IMR-90 (cell line): ENCODE results near the gene CCSER1. TPM values are rescaled to one million over a fixed set of nuclear protein-coding genes. Genes with fewer than 3 reads are reported as not detected.

Source experiments
- ATAC-seq: fragments of 200-7000 bp; cut with Tn5 transposase; 2 replicates; pipeline ENCODE4 v1.9.1; 2020; ENCODE audit warnings: low read depth, mild to moderate bottlenecking, moderate library complexity
- BruUV-seq: library from RNA; stranded (reverse); fragments of 400-500 nt; replicated peaks from 2 replicates; lab custom pipeline; 2021; lab: Mats Ljungman, UMichigan
- CTCF ChIA-PET: fragments of 300-600 bp; formaldehyde crosslinking; extraction: SDS; loops from one replicate; lab custom pipeline; 2021; ENCODE audit warnings: antibody characterized with exemption; lab: Yijun Ruan, JAX
- POLR2A ChIA-PET: fragments of 300-600 bp; sonication (Branson Sonifier 250); formaldehyde crosslinking; loops from one replicate; lab custom pipeline; 2022; ENCODE audit warnings: antibody characterized with exemption; ENCODE audit not compliant: unreplicated experiment; lab: Charles Lee
- DNase-seq: peaks from one replicate; pipeline ENCODE4 v3.0.0; 2013
- H2AFZ ChIP-seq: replicated peaks from 2 replicates; pipeline ENCODE3; 2013; ENCODE audit warnings: low read length, mild to moderate bottlenecking; ENCODE audit not compliant: poor library complexity
- H2AK5ac ChIP-seq: 2 replicates; pipeline ENCODE4 v1.6.1; 2013; ENCODE audit warnings: low read depth, low read length, inconsistent platforms
- H2AK9ac ChIP-seq: replicated peaks from 2 replicates; pipeline ENCODE3; 2013; ENCODE audit warnings: mild to moderate bottlenecking, low read depth, low read length, moderate library complexity; ENCODE audit not compliant: poor library complexity
- H2BK120ac ChIP-seq: 2 replicates; pipeline ENCODE4 v1.6.1; 2013; ENCODE audit warnings: low read depth, low read length, inconsistent platforms
- H2BK15ac ChIP-seq: 3 replicates; pipeline ENCODE4 v1.6.1; 2013; ENCODE audit warnings: low read depth, low read length, inconsistent platforms
- H2BK20ac ChIP-seq: 2 replicates; pipeline ENCODE4 v1.6.1; 2013; ENCODE audit warnings: low read depth, mild to moderate bottlenecking, inconsistent platforms, low read length, moderate library complexity
- H2BK5ac ChIP-seq: 2 replicates; pipeline ENCODE4 v1.6.1; 2013; ENCODE audit warnings: mild to moderate bottlenecking, low read depth, low read length, inconsistent platforms; ENCODE audit not compliant: poor library complexity, severe bottlenecking
- H3K14ac ChIP-seq: replicated peaks from 2 replicates; pipeline ENCODE4 v1.6.1; 2013; ENCODE audit warnings: low read depth, low read length, inconsistent platforms
- H3K18ac ChIP-seq: 2 replicates; pipeline ENCODE4 v1.6.1; 2013; ENCODE audit warnings: low read depth, low read length, control low read depth
- H3K23ac ChIP-seq: 2 replicates; pipeline ENCODE4 v1.6.1; 2013; ENCODE audit warnings: low read depth, low read length, inconsistent platforms
- H3K27ac ChIP-seq: 2 replicates; pipeline ENCODE4 v1.5.1; 2013; ENCODE audit warnings: mild to moderate bottlenecking, control low read depth, low read length; ENCODE audit not compliant: insufficient read depth
- H3K27me3 ChIP-seq: 2 replicates; pipeline ENCODE4 v1.6.1; 2013; ENCODE audit warnings: low read length; ENCODE audit not compliant: control insufficient read depth, insufficient read depth
- H3K36me3 ChIP-seq: 2 replicates; pipeline ENCODE4 v1.6.1; 2013; ENCODE audit warnings: low read length, mixed read lengths; ENCODE audit not compliant: control insufficient read depth, insufficient read depth
- H3K4ac ChIP-seq: 2 replicates; pipeline ENCODE4 v1.6.1; 2013; ENCODE audit warnings: low read depth, low read length, inconsistent platforms
- H3K4me1 ChIP-seq: 2 replicates; pipeline ENCODE4 v1.6.1; 2013; ENCODE audit warnings: low read length, mixed read lengths; ENCODE audit not compliant: control insufficient read depth, insufficient read depth
- H3K4me2 ChIP-seq: 2 replicates; pipeline ENCODE4 v1.6.1; 2013; ENCODE audit warnings: low read depth, mild to moderate bottlenecking, control low read depth, low read length, moderate library complexity
- H3K4me3 ChIP-seq: 2 replicates; pipeline ENCODE4 v1.5.1; 2013; ENCODE audit warnings: low read depth, mild to moderate bottlenecking, control low read depth, low read length, moderate library complexity; ENCODE audit not compliant: insufficient read depth
- H3K56ac ChIP-seq: 2 replicates; pipeline ENCODE4 v1.6.1; 2013; ENCODE audit warnings: low read length, inconsistent platforms; ENCODE audit not compliant: insufficient read depth; ENCODE audit errors: extremely low read depth
- H3K79me1 ChIP-seq, 2 experiments: 2 replicates each; pipeline ENCODE4 v1.6.1; 2013; ENCODE audit warnings: low read length in 2 of 2, inconsistent platforms in 1 of 2, low read depth in 1 of 2
- H3K9ac ChIP-seq: 2 replicates; pipeline ENCODE4 v1.6.1; 2013; ENCODE audit warnings: low read depth, low read length, control low read depth
- H3K9me1 ChIP-seq: 2 replicates; pipeline ENCODE4 v1.6.1; 2013; ENCODE audit warnings: low read length, inconsistent platforms; ENCODE audit not compliant: insufficient read depth
- H3K9me3 ChIP-seq: 2 replicates; pipeline ENCODE4 v1.6.1; 2013; ENCODE audit warnings: low read length; ENCODE audit not compliant: control insufficient read depth, insufficient read depth
- H4K20me1 ChIP-seq: 2 replicates; pipeline ENCODE4 v1.6.1; 2013; ENCODE audit warnings: low read length, inconsistent platforms; ENCODE audit not compliant: insufficient read depth
- H4K5ac ChIP-seq: 2 replicates; pipeline ENCODE4 v1.6.1; 2013; ENCODE audit warnings: mild to moderate bottlenecking, low read depth, low read length, control low read depth
- H4K8ac ChIP-seq, 2 experiments: 2 replicates each; pipeline ENCODE4 v1.6.1; 2013; ENCODE audit warnings: low read depth in 2 of 2, low read length in 2 of 2, control low read depth in 1 of 2, inconsistent platforms in 1 of 2
- H4K91ac ChIP-seq: 2 replicates; pipeline ENCODE4 v1.6.1; 2013; ENCODE audit warnings: low read depth, low read length, inconsistent platforms; ENCODE audit not compliant: insufficient read depth
- BHLHE40 ChIP-seq: fragments of 150-350 bp; IDR thresholded peaks from 2 replicates; pipeline ENCODE4 v1.6.1; 2016; ENCODE audit warnings: mild to moderate bottlenecking, low read depth, low read length
- CEBPB ChIP-seq: IDR thresholded peaks from 2 replicates; pipeline ENCODE4 v1.6.1; 2012; ENCODE audit warnings: low read depth, low read length, improper control_type of control experiment
- CHD1 ChIP-seq: IDR thresholded peaks from 2 replicates; pipeline ENCODE4 v1.6.1; 2012; ENCODE audit warnings: low read depth, low read length, improper control_type of control experiment
- CTCF ChIP-seq: conservative IDR thresholded peaks from 2 replicates; pipeline ENCODE4 v1.5.1; 2012; ENCODE audit warnings: mild to moderate bottlenecking, low read depth, low read length, improper control_type of control experiment
- ELK1 ChIP-seq: fragments of 150-350 bp; IDR thresholded peaks from 2 replicates; pipeline ENCODE4 v1.6.1; 2016; ENCODE audit warnings: low read depth, mild to moderate bottlenecking, low read length, moderate library complexity, borderline replicate concordance
- FOS ChIP-seq: fragments of 150-350 bp; IDR thresholded peaks from 2 replicates; pipeline ENCODE4 v1.6.1; 2016; ENCODE audit warnings: low read depth, low read length
- MAFK ChIP-seq: IDR thresholded peaks from 2 replicates; pipeline ENCODE4 v1.6.1; 2012; ENCODE audit warnings: low read depth, low read length, improper control_type of control experiment
- MAZ ChIP-seq: IDR thresholded peaks from 2 replicates; pipeline ENCODE4 v1.6.1; 2012; ENCODE audit warnings: low read depth, mild to moderate bottlenecking, low read length, improper control_type of control experiment, moderate library complexity, borderline replicate concordance
- MXI1 ChIP-seq: IDR thresholded peaks from 2 replicates; pipeline ENCODE4 v1.6.1; 2012; ENCODE audit warnings: low read depth, mild to moderate bottlenecking, low read length, moderate library complexity, borderline replicate concordance
- NFE2L2 ChIP-seq: fragments of 150-350 bp; IDR thresholded peaks from 2 replicates; pipeline ENCODE4 v1.6.1; 2016; ENCODE audit warnings: low read depth, mild to moderate bottlenecking, low read length
- POLR2A ChIP-seq: IDR thresholded peaks from 2 replicates; pipeline ENCODE4 v1.6.1; 2012; ENCODE audit warnings: mild to moderate bottlenecking, low read depth, low read length
- RAD21 ChIP-seq: IDR thresholded peaks from 2 replicates; pipeline ENCODE4 v1.6.1; 2012; ENCODE audit warnings: low read length, improper control_type of control experiment
- RCOR1 ChIP-seq: IDR thresholded peaks from 2 replicates; pipeline ENCODE4 v1.6.1; 2012; ENCODE audit warnings: mild to moderate bottlenecking, low read length, improper control_type of control experiment; ENCODE audit not compliant: insufficient replicate concordance
- RFX5 ChIP-seq: IDR thresholded peaks from 2 replicates; pipeline ENCODE4 v1.8.0; 2012; ENCODE audit warnings: low read depth, mild to moderate bottlenecking, low read length, moderate library complexity
- SMC3 ChIP-seq: fragments of 150-350 bp; IDR thresholded peaks from 2 replicates; pipeline ENCODE4 v1.6.1; 2016; ENCODE audit warnings: low read depth, mild to moderate bottlenecking, antibody characterized with exemption, low read length, moderate library complexity
- dilution Hi-C: fragments of 300-500 bp; cut with HindIII; formaldehyde crosslinking; loops from one replicate; pipeline ENCODE4 v1.14.3; 2018; ENCODE audit warnings: low sequenced_read_pairs; ENCODE audit not compliant: unreplicated experiment
- in situ Hi-C: fragments of 300-500 bp; cut with MboI; formaldehyde crosslinking; loops from 3 replicates; pipeline ENCODE4 v1.14.3; 2019; ENCODE audit warnings: low sequenced_read_pairs, inconsistent platforms, mixed read lengths
- intact Hi-C: fragments of 100-400 bp; cut with micrococcal nuclease; formaldehyde crosslinking; loops from 2 replicates; pipeline ENCODE4 v1.10.0; 2022
- polyA plus RNA-seq, 3 experiments: library from polyadenylated mRNA; depleted of rRNA; stranded (reverse); fragments of >200 nt; gene quantifications; 2 replicates each; pipeline ENCODE4 v1.2.3, GENCODE V29; 2012; ENCODE audit warnings: low replicate concordance in 1 of 3
- total RNA-seq: library from RNA; depleted of rRNA; stranded (reverse); fragments of >200 nt; gene quantifications from 2 replicates; pipeline ENCODE4 v1.2.3, GENCODE V29; 2012
- TF ChIP-seq, protein P1 (sequence below): fragments of 150-350 bp; IDR thresholded peaks from 2 replicates; pipeline ENCODE4 v1.6.1; 2017; ENCODE audit warnings: mild to moderate bottlenecking, antibody characterized with exemption, low read length, low read depth

Gene CCSER1
- total and polyA plus RNA-seq, 2 of the 4 experiments (the other 2 are of a cell fraction), result not detected

DNA sequence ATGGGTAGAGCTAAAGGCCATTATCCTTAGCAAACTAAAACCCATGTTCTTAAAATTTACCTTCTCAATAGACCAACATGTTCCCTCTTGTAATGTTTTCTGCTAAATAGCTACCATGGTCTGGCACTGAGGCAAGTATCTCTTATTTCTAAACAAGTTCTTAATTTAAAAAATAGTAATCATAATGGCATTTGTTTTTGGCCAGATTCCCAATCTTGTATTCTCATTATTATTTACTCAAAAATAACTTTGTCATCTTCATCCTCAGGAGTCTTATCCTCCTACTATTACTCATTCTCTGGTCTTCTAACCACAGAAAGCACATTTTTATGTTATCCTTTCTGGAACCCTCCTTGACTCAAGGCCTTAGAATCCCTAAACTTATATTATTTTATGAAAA is 931.2 kb downstream of the CCSER1 start:
- no peak overlapping the region for H2AFZ ChIP-seq
- H3K4me3 ChIP-seq, result no peak overlapping the region
- no peak overlapping the region for H4K5ac ChIP-seq
- no peak overlapping the region for H2BK5ac ChIP-seq
- intact Hi-C loops (no loop called here), dilution Hi-C loops (no loop called here), in situ Hi-C loops (no loop called here)
- no peak overlapping the region for H3K56ac ChIP-seq
- no peaks in the 10 kb centered on the region; the same call in 1 of the 2 replicates for H3K9me3 ChIP-seq
- no peak for ATAC-seq
- H4K91ac ChIP-seq, result no peak overlapping the region
- no peaks in the 10 kb centered on the region for H3K9me1 ChIP-seq
- H3K4me2 ChIP-seq, result no peak overlapping the region
- H2BK20ac ChIP-seq, result no peak overlapping the region
- peak; percentile 0 for DNase-seq
- H2BK15ac ChIP-seq, result no peak overlapping the region
- H3K79me1 ChIP-seq, result no peaks in the 10 kb centered on the region
- H3K23ac ChIP-seq, result no peak overlapping the region
- no peak overlapping the region for H4K8ac ChIP-seq
- no peaks in the 10 kb centered on the region for H3K27me3 ChIP-seq
- no peak overlapping the region for H3K14ac ChIP-seq
- no peak overlapping the region for H3K27ac ChIP-seq
- no peaks in the 10 kb centered on the region for H3K4me1 ChIP-seq
- BruUV-seq, result no TSS peak
- no peak overlapping the region for H3K4ac ChIP-seq
- H2AK9ac ChIP-seq, result no peak overlapping the region
- H4K20me1 ChIP-seq, result no peaks in the 10 kb centered on the region
- no peaks in the 10 kb centered on the region for H3K36me3 ChIP-seq
- TF ChIP-seq SMC3 (no peak), RFX5 (no peak), MAFK (no peak), NFE2L2 (no peak), RAD21 (no peak), FOS (no peak), CTCF (no peak), POLR2A (no peak), MXI1 (no peak), BHLHE40 (no peak), MAZ (no peak), ELK1 (no peak), CHD1 (no peak), RCOR1 (no peak), CEBPB (no peak)
- TF ChIP-seq, protein P1, sequence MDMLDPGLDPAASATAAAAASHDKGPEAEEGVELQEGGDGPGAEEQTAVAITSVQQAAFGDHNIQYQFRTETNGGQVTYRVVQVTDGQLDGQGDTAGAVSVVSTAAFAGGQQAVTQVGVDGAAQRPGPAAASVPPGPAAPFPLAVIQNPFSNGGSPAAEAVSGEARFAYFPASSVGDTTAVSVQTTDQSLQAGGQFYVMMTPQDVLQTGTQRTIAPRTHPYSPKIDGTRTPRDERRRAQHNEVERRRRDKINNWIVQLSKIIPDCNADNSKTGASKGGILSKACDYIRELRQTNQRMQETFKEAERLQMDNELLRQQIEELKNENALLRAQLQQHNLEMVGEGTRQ, result no peak
- POLR2A ChIA-PET, result no interaction called here
- CTCF ChIA-PET, result no interaction called here
- H3K18ac ChIP-seq, result no peak overlapping the region
- no peak overlapping the region for H2BK120ac ChIP-seq
- no peak overlapping the region for H3K9ac ChIP-seq
- H2AK5ac ChIP-seq, result no peak overlapping the region
